GM12873 (cell line): ENCODE results near the gene SVOP.

ENCODE experiments used
- TF ChIP-seq, protein P1 (sequence below): IDR thresholded peaks from 2 replicates; pipeline ENCODE4 v1.5.1; 2012; ENCODE audit warnings: low read depth, mild to moderate bottlenecking, moderate library complexity, low read length, control low read depth; ENCODE audit not compliant: insufficient read depth; ENCODE audit errors: missing control alignments

The SVOP gene

GRCh38 chr12:109057376-109057775, 36.5 kb upstream of the SVOP start:
- TF ChIP-seq, protein P1, sequence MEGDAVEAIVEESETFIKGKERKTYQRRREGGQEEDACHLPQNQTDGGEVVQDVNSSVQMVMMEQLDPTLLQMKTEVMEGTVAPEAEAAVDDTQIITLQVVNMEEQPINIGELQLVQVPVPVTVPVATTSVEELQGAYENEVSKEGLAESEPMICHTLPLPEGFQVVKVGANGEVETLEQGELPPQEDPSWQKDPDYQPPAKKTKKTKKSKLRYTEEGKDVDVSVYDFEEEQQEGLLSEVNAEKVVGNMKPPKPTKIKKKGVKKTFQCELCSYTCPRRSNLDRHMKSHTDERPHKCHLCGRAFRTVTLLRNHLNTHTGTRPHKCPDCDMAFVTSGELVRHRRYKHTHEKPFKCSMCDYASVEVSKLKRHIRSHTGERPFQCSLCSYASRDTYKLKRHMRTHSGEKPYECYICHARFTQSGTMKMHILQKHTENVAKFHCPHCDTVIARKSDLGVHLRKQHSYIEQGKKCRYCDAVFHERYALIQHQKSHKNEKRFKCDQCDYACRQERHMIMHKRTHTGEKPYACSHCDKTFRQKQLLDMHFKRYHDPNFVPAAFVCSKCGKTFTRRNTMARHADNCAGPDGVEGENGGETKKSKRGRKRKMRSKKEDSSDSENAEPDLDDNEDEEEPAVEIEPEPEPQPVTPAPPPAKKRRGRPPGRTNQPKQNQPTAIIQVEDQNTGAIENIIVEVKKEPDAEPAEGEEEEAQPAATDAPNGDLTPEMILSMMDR: no peak

GRCh38 chr12:109056891-109057290, 36.0 kb upstream of the SVOP start:
- TF ChIP-seq, protein P1: no peak

DNA sequence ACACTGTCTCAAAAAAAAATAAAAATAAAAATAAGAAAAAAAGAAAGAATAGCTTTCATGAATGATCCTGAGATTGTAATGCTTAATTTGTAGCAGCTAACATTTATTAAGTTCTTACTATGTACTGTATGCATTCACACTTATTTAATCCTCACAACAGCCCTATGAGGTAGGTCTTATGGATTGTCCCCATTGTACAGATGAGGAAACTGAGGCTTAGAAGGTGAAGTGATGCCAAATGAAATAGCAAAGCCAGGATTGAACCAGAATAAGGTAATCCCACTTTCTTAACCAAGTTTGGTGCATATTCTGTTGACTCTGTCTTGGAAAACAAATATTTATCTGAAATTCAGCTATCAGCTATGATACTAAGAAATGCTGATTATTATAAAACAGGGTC, 33.7 kb upstream of the SVOP start:
- TF ChIP-seq, protein P1: no peak

- TF ChIP-seq, protein P1: no peak
Measured at GRCh38 chr12:109053382-109054123, 32.7 kb upstream of the SVOP start.

- TF ChIP-seq, protein P1: no peak
Measured at GRCh38 chr12:109052414-109053323, 31.8 kb upstream of the SVOP start, which contains the start of gene USP30. Gene USP30, plus strand, starts transcription at chr12:109052576. Its CDS starts 103 bp downstream, at chr12:109052679.

- TF ChIP-seq, protein P1: no peak
Measured at GRCh38 chr12:109052097-109052413, 31.2 kb upstream of the SVOP start.

DNA sequence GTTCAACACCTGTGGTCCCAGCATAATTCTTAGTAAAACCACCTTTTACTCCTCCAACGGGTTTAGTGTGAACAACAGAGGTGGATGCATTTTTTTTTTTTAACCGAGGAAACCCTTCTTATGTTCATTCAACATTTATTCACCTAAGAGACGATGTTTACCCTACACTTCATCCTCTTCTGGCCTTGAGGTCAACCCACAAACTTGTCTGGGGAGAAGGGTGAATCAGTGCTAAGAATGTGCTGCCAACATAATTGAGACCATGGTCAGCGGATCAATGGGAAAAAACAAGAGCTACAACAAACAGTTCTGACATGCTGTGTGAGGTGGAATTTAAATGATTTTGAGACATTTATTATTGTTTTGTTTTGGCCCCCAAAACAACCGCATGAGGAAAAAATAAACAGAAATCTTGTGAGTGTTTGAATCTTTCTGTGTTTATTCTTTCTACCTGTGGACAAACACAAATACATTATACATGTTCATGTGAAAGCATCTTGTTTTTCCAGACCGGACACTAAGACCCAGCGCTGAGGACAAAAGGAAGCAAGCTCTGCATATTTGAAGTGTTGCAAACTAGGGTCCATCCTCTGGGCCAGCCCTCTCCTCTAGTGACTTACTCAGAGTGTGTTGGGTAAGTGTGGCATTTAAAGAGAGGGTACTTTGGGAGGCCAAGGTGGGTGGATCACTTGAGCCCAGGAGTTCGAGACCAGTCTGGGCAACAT, 26.4 kb upstream of the SVOP start:
- TF ChIP-seq, protein P1: no peak
